HG03558 (cell line): ENCODE measurements around the gene FSHB.
"Not testable (repeated sequence)": the region's sequence is repeated elsewhere in the genome, so short reads cannot be mapped to it uniquely, and the experiment has no call there.

Experiments used
- ATAC-seq: cut with Tn5 transposase; IDR thresholded peaks from one replicate; pipeline ENCODE4 v1.9.1; 2021; ENCODE audit warnings: moderate number of reproducible peaks; ENCODE audit not compliant: unreplicated experiment; ENCODE audit errors: extremely low read depth

FSHB gene

GRCh38 chr11:30260813-30261212 is 30.0 kb downstream of the FSHB start:
- ATAC-seq, result peak; percentile 66

- no peak for ATAC-seq
Measured at GRCh38 chr11:30261821-30262220, 31.0 kb downstream of the FSHB start.

- not testable (repeated sequence) for ATAC-seq
Measured at GRCh38 chr11:30268638-30269037, 37.8 kb downstream of the FSHB start.

GRCh38 chr11:30270671-30271070 is 39.9 kb downstream of the FSHB start:
- ATAC-seq, result no peak

GRCh38 chr11:30277176-30277575 is 46.4 kb downstream of the FSHB start:
- ATAC-seq, result no peak

GRCh38 chr11:30279796-30280195 is 49.0 kb downstream of the FSHB start:
- no peak for ATAC-seq

- no peak for ATAC-seq
Measured at GRCh38 chr11:30281476-30282288, 50.9 kb downstream of the FSHB start.

- ATAC-seq, result peak; percentile 69
Measured at GRCh38 chr11:30282289-30282631, 51.4 kb downstream of the FSHB start.
